Middle frontal gyrus (tissue), 1 donor: ENCODE measurements around the gene OBI1.
A peak's percentile ranks its signal among the peaks of the same experiment; 100 is the strongest.

Experiments
- DNase-seq: peaks from one replicate; pipeline ENCODE4 v3.0.0-alpha.2; 2015; ENCODE audit warnings: low spot score; ENCODE audit errors: extremely low spot score

The OBI1 gene

DNA sequence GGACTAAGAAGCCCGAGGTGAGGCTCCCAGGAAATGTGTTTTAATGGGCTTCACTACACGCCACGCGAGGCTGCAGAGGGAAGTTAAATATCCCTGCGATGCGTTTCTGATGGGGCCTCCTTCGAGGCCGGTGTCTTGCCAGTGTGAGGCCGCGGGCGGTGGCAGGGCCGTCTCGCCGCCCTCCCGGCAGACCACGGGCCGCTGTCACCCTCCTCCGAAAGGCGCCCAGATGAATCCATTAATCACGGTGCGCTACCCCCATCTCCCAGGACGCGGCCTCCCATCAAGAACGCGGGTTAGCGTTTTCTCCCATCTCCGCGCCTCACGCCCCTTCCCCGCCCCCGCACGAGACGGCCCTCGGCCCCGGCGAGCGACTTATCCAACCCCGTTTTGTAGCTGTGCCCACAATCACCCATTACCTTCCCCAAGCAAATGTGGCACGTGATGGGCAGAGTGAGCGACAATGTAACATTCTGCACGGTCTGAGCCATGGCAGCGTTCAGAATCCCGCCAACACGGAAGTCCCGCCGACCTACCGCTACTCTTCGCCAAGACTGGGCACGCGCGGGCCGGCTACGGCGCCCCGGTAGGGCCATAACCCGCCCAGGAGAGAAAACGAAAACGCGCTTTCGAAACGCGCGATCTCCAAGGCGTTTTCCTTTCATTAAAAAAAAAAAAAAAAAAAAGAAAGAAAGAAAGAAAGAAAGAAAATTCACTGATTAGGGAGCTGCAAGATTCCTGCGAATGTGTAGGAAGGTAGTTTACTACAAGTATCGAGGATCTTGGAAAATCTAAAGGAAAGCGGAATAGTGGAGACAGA is at the start of gene OBI1:
OBI1 (minus strand) TSS at position 526 of the 820 bp plus-strand sequence; CDS start at position 491, 35 bp downstream.
- DNase-seq, result peak; percentile 81

GRCh38 chr13:78701383-78701782 is 42.4 kb upstream of the OBI1 start:
- no peak for DNase-seq

- DNase-seq, result no peak
These were observed 41.4 kb upstream of the OBI1 start for GRCh38 chr13:78700121-78700910.

DNA sequence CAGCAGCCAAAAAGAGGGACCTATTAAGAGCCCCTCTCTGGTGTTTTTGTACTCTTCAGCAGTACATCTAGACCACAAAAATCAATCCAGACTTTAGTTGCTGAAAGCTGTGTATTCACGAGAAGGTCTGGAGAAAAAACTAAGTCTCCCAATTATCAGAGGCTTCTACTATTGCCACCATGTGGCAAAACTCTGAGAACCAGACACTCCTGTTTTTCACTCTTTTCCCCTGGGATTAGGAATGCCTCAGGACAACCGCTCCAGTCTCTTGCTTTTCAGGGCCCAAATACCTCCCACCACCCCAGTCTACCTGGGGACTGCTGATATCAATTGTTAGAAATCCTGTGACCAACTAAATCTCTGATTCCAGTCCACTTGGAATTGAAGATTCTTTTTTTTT is 30.1 kb upstream of the OBI1 start:
- DNase-seq, result no peak

- DNase-seq, result no peak
These were observed 27.5 kb upstream of the OBI1 start for GRCh38 chr13:78686461-78686860.

DNA sequence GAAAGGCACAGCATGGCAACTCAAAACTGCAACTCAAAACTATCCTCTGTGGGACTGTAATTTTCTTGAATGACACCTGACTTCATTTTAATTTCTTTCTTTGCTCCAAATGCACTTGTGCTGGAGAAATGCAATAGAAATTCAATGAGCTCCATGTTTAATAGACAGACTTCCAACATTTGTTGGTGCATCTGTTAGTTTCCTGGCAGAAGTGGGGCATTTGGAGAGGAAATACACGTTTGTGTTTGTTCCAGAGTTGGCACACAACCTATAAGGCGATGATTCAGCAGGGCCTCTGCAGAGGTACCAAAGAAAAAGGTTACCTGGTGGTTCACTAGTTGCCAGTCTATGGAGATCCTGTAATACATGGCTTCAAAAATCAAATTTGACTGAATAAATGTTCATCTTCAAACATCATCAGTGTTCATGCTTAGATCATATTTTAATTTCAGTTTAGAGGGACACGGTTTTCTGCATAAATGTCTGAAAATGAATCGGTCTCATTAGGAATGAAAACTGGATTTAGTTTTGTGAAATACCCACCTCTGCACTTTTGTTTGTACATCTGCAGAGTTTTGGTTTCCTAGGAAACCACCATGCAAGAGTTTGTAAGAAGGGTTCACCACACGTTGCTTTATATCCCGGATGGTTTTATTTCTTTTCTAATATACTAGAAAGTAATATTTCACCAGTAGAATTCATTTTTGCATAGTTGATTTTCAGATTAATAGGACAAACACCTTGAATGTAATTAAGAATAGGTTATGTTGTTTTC is 21.8 kb upstream of the OBI1 start:
- no peak for DNase-seq

GRCh38 chr13:78680115-78680561 is 21.2 kb upstream of the OBI1 start:
- no peak for DNase-seq

DNA sequence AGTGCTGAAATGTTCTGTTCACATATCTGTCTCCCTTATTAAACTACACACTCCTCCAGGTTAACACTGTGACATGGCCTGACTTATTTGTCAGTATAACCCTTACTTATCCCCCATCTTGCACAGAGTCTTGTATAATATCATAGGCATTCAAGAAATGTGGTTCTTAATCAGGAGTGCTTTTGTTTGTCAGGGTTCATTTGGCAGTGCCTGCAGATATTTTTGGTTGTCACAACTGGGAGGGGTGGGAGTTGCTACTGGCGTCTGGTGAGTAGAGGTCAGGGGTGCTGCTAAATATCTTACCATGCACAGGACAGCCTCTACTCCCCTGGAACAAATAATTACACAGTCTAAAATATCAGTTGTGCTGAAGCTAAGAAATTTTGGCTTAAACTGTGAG is 20.4 kb upstream of the OBI1 start:
- DNase-seq, result no peak

GRCh38 chr13:78675112-78675511 is 16.2 kb upstream of the OBI1 start:
- DNase-seq, result no peak

- DNase-seq, result no peak
These were observed 15.7 kb upstream of the OBI1 start for GRCh38 chr13:78674638-78675037.

- no peak for DNase-seq
These were observed 3.5 kb upstream of the OBI1 start for GRCh38 chr13:78662467-78662866.

DNA sequence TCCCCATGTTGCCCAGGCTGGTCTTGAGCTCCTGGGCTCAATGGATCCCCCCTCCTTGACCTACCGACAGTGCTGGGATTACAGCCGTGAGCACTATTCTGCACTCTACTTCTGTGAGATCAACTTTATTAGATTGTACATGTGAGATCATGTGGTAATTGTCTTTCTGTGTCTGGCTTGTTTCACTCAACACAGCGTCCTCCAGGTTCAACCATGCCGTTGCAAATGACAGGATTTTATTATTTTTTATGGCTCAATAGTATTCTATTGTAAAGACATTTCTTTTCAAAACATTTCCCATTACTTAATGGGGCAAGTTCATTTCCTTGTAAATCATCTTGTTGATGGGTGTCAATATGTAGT is 1.5 kb upstream of the OBI1 start:
- no peak for DNase-seq

DNA sequence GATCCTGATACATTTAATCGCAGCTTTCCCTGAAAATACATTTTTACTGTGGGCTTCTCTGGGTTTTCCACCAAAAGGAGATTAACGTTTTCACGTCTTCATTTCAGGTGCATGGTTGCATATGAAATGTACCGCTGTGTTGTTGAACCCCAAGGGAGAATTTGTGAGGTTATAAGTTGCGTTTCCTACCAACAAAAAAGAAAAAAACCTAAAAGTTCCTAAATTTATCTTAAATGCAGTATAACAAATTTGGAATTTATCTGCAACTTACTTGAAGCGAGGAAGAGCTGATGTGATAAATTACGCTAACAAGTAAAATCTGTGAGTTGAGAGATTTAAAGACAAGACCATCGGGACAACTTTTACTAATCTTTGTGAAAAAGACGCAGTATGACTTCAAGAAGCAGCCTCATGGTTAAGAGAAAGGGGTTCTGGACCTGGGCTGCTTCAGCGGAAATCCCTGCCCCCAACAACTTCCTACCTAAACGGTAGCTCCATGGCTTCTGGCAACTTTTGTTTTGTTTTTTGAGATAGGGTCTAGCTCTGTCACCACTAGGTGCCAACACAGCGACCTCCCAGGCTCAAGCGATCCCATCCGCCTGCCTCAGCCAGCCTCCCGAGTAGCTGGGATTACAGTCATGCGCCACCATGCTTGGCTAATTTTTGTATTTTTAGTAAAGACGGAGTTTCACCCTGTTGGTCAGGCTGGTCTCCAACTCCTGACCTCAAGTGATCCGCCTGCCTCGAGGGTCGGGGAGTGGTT is 958 bp upstream of the OBI1 start:
- no peak for DNase-seq

DNA sequence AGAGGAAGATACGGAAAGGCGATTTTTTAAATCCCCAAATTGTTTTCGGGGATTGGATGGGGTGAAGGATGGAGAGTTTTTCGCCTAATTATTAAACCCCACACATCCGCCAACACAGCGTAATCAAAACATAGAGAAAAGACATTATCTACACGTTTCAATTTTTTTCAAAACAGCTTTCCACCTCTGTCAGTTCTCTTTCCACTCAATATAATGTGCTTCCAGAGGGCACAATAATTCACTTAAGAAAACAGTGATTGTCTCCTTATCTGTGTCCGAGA is 435 bp upstream of the OBI1 start:
- DNase-seq, result no peak

GRCh38 chr13:78657699-78658629 is 991 bp downstream of the OBI1 start:
- no peak for DNase-seq

- no peak for DNase-seq
These were observed 3.0 kb downstream of the OBI1 start for GRCh38 chr13:78655906-78656305.

GRCh38 chr13:78655007-78655406 is 3.9 kb downstream of the OBI1 start:
- DNase-seq, result no peak

DNA sequence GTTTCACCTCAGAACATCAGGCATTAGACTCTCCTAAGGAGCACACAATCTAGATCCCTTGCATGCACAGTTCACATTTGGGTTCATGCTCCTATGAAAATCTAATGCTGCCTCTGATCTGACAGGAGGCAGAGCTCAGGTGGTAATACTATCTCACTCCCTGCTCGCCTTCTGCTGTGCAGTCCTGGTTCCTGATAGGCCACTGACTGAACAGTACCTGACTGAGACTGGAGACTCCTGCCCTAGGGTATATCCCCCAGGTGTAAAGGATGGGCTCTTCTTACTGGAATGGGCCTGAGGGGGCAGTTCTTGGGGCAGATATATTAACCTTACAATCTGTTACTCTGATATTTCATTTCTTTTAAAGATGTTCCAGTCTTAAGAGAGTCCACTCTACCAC is 6.3 kb downstream of the OBI1 start:
- no peak for DNase-seq

- DNase-seq, result no peak
These were observed 8.3 kb downstream of the OBI1 start for GRCh38 chr13:78650717-78651083.

DNA sequence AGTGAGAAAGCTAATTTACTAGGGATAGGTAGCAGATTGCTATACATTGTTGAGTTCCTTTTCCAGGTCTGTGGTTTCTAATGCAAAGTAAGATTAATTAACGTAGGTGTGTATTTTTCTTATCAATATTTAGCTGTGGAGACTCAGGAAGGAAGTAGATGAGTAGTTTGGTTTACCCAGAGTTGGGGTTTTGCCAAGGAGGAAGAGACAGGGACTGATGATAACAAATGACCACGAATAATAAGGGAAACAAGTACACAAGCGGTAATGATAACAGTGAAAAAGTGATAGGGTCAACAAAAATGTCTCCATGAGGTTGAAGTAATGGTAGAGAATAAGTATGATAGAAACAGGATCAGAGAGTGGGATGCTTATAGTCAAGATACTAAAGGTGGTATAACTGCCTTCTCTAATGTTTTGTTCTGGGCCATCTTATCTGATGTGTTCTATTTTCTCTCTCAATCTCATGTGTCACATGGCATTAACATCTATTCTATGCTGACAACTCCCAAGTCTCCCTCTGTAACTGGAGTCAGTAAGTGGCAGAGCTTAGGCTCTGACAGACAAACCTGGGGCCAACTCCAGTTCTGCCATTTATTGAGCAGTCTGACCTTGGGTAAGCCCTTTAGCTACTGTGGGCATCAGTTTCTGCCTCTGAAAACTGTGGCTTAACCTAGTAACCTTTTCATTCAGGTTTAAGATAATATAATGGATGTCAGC is 8.8 kb downstream of the OBI1 start:
- no peak for DNase-seq
